GM04504 (cell line): Measurements from ENCODE around the gene KRTAP5-5.
"Not testable (repeated sequence)": the region's sequence is repeated elsewhere in the genome, so short reads cannot be mapped to it uniquely, and the experiment has no call there.

Experiments
- DNase-seq: peaks from one replicate; pipeline ENCODE4 v3.0.0-alpha.2; 2012; ENCODE audit warnings: low read depth

KRTAP5-5 gene

GRCh38 chr11:1607156-1607845 is 22.3 kb upstream of the KRTAP5-5 start:
- DNase-seq, result not testable (repeated sequence)

GRCh38 chr11:1607901-1608300 is 21.7 kb upstream of the KRTAP5-5 start:
- not testable (repeated sequence) for DNase-seq

GRCh38 chr11:1608363-1608762 is 21.2 kb upstream of the KRTAP5-5 start, which contains the start of gene KRTAP5-3:
Gene KRTAP5-3 (minus strand): TSS chr11:1608463. CDS start chr11:1608385, 78 bp downstream.
- no peak for DNase-seq

- no peak for DNase-seq
Observed at GRCh38 chr11:1618231-1618630, 11.3 kb upstream of the KRTAP5-5 start.

GRCh38 chr11:1619449-1619848 is 10.1 kb upstream of the KRTAP5-5 start:
- no peak for DNase-seq

- no peak for DNase-seq
Observed at GRCh38 chr11:1622086-1622485, 7.5 kb upstream of the KRTAP5-5 start, which contains the start of gene KRTAP5-4. Gene KRTAP5-4 (minus strand): TSS chr11:1622138. CDS start chr11:1622093, 45 bp downstream.

- DNase-seq, result no peak
Observed at GRCh38 chr11:1623716-1624115, 5.9 kb upstream of the KRTAP5-5 start.

GRCh38 chr11:1624621-1625020 is 5.0 kb upstream of the KRTAP5-5 start:
- DNase-seq, result no peak

GRCh38 chr11:1625541-1625940 is 4.0 kb upstream of the KRTAP5-5 start:
- no peak for DNase-seq

GRCh38 chr11:1628506-1629325 is 859 bp upstream of the KRTAP5-5 start:
- no peak for DNase-seq

GRCh38 chr11:1630271-1630670 is 696 bp downstream of the KRTAP5-5 start:
- no peak for DNase-seq

- DNase-seq, result no peak
Observed at GRCh38 chr11:1631066-1631568, 1.5 kb downstream of the KRTAP5-5 start.

- DNase-seq, result no peak
Observed at GRCh38 chr11:1632053-1632714, 2.6 kb downstream of the KRTAP5-5 start.

GRCh38 chr11:1633864-1634263 is 4.3 kb downstream of the KRTAP5-5 start:
- no peak for DNase-seq

GRCh38 chr11:1636291-1636950 is 6.8 kb downstream of the KRTAP5-5 start:
- DNase-seq, result no peak

- DNase-seq, result no peak
Observed at GRCh38 chr11:1637628-1638027, 8.1 kb downstream of the KRTAP5-5 start.

- DNase-seq, result no peak
Observed at GRCh38 chr11:1638344-1638743, 8.8 kb downstream of the KRTAP5-5 start.

GRCh38 chr11:1639102-1639620 is 9.6 kb downstream of the KRTAP5-5 start:
- no peak for DNase-seq

- DNase-seq, result no peak
Observed at GRCh38 chr11:1639666-1640065, 10.1 kb downstream of the KRTAP5-5 start.

- DNase-seq, result no peak
Observed at GRCh38 chr11:1640076-1640946, 10.7 kb downstream of the KRTAP5-5 start.

- DNase-seq, result no peak
Observed at GRCh38 chr11:1641096-1641495, 11.5 kb downstream of the KRTAP5-5 start.
